Heart right ventricle (tissue), 16 donors: ENCODE results near the gene SERPINA1. TPM values are rescaled to one million over a fixed set of nuclear protein-coding genes. Genes with fewer than 3 reads are reported as not detected.

Experiments used
- ATAC-seq, 8 donors: fragments of 200-7000 bp; cut with Tn5 transposase; one replicate each; pipeline ENCODE4 v1.9.1; 2020; ENCODE audit warnings: mild to moderate bottlenecking in 8 of 8, moderate library complexity in 8 of 8, moderate number of reproducible peaks in 1 of 8
- DNase-seq, 2 donors: peaks; one replicate each; pipeline ENCODE4 v3.0.0-alpha.2; 2020
- H3K27ac ChIP-seq, 10 donors: fragments of 200-600 bp; sonication (generic) in 2 of 10; one replicate each; pipeline versions ENCODE4 v1.5.0 to v1.8.0; 2020 to 2022; ENCODE audit warnings: mild to moderate bottlenecking in 3 of 10
- H3K27me3 ChIP-seq, 7 donors: fragments of 200-600 bp; one replicate each; pipeline ENCODE4 v1.8.0; 2021 to 2022; ENCODE audit warnings: mild to moderate bottlenecking in 2 of 7
- H3K36me3 ChIP-seq, 9 donors: fragments of 200-600 bp; sonication (generic) in 1 of 9; one replicate each; pipeline versions ENCODE4 v1.5.0 to v1.8.0; 2020 to 2022; ENCODE audit warnings: mild to moderate bottlenecking in 2 of 9
- H3K4me1 ChIP-seq, 9 donors: fragments of 200-600 bp; sonication (generic) in 1 of 9; one replicate each; pipeline versions ENCODE4 v1.5.0 to v1.8.0; 2020 to 2022; ENCODE audit warnings: mild to moderate bottlenecking in 4 of 9
- H3K4me3 ChIP-seq, 10 donors: fragments of 200-600 bp; sonication (generic) in 2 of 10; one replicate each; pipeline versions ENCODE4 v1.5.0 to v1.8.0; 2020 to 2022; ENCODE audit warnings: mild to moderate bottlenecking in 7 of 10, moderate library complexity in 2 of 10
- H3K9me3 ChIP-seq, 11 donors: fragments of 200-600 bp in 10 of 11; sonication (generic) in 2 of 11; one replicate each; pipeline versions ENCODE4 v1.5.0 to v1.8.0; 2013 to 2022; ENCODE audit warnings: mild to moderate bottlenecking in 2 of 11, control low read depth in 1 of 11, moderate library complexity in 1 of 11
- WGBS, 2 donors: extraction: QIAGEN DNeasy Blood & Tissue Kit; methylation state at CpG; one replicate each; pipeline ENCODE4 v1.1.7; 2013; ENCODE audit warnings: inconsistent platforms in 1 of 2; 5-methylcytosine and 5-hydroxymethylcytosine counted together
- intact Hi-C, 10 donors: fragments of 100-400 bp; cut with DNase I; formaldehyde crosslinking; loops; one replicate each; pipeline versions ENCODE4 v1.11.1 to v1.14.2; 2022
- polyA plus RNA-seq, 2 donors: library from polyadenylated mRNA; stranded (reverse); fragments of 200-250 nt; gene quantifications; one replicate each; pipeline ENCODE4 v1.2.3, GENCODE V29; 2013
- total RNA-seq, 10 donors: library from RNA; stranded (reverse); fragmentation: NEBNext Ultra II Directional in 3 of 10; extraction: Animal tissue kit (Norgen Biotek cat#: 25700) in 3 of 10; gene quantifications; one replicate each; pipeline versions ENCODE4 v1.2.1 to v1.2.4, GENCODE V29; 2021 to 2023
- TF ChIP-seq, protein P1 (sequence below), 9 donors: fragments of 200-600 bp; sonication (generic) in 2 of 9; IDR thresholded peaks; one replicate each; pipeline versions ENCODE4 v1.5.0 to v1.8.0; 2021 to 2022; ENCODE audit warnings: antibody characterized with exemption in 9 of 9, mild to moderate bottlenecking in 5 of 9, moderate library complexity in 1 of 9
- donor health status: Arrhythmogenic right ventricular cardiomyopathy.
- donor health status: ischemic (EF 13 %, LVEDD 7.1; RV severe dilation, severe dysfunction).
- donor health status: healthy with polysubstance abuse.
- donor health status: DM: no; HTN: yes; CAD: no.
- donor health status: DM: no; HTN: no; CAD: no.
- donor health status: ischemic (EF 25% LVEDD 6.9; RV normal size, moderate dysfunction).
- donor health status: ischemic (EF 25% LVEDD 5.7; RV mildly dilated, moderate dysfunction).
- donor health status: healthy.
- donor health status: DM: yes; HTN: yes; CAD: no.
- donor health status: Ischemic cardiomyopathy.
- donor health status: ischemic (EF 35%, LVEDD 5.7; RV mildly dilated, moderate dysfunction).
- donor health status: nonischemic (EF 11% LVEDD 7.7; RV severe dilation, severe dysfunction).
- donor health status: DM: yes; HTN: yes; CAD: no.
- donor health status: PGD.
- donor health status: ischemic (EF 29% LVEDD 5.4; RV normal size, mild dysfunction).
- donor health status: nonischemic (EF 23%, LVEDD 6.1; RV moderate dilation, normal function).

Gene SERPINA1
- total and polyA plus RNA-seq, 12 donors, result 1.1 to 38.3 (median 3.8) TPM

DNA sequence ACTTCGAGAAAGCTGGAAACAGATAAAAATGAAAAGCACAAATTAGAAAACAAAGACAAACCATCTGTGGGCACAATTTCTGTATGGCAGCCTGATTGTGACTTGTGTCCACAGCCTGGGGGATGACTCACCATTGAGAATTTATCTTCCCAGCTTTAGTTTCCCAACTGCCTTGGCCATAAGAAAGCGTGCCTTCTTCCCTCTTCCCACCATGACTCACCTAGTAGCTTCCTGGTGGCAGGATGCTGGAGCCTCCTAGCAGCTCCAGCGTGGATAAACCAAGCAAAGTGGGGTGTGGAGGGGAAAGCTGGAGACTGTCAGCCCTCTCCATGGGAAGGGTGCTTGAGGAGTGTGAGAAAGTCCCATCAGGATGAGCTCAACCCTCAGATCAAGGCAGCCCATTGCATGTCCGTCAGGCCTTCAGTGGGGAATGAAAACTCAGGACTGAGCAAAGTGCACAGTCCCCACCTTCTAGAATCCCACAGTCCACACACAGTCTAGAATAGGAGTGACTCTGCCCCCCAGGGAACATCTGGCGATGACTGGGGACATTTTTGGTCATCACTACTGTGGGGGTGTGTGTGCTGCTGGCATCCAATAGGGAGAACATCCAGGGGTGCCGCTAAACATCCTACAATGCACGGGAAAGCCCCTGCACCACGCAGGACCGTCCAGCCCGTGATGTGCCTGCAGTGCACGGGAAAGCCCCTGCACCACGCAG is 42.9 kb downstream of the SERPINA1 start:
- no peaks in the 10 kb centered on the region for H3K36me3 ChIP-seq
- intact Hi-C loops, result no loop called here
- no peak overlapping the region for H3K27ac ChIP-seq
- peaks cover 0 to 16% (median 0%) of the 10 kb centered on the region in 7 donors for H3K27me3 ChIP-seq
- H3K9me3 ChIP-seq, result no peaks in the 10 kb centered on the region
- DNase-seq, result no peak
- peaks cover 0 to 27% (median 13%) of the 10 kb centered on the region in 9 donors for H3K4me1 ChIP-seq
- H3K4me3 ChIP-seq, result no peak overlapping the region
- 76 to 83% methylated on average over 10 to 12 of the region's 12 CpGs for WGBS, 2 donors
- no peak for ATAC-seq
- TF ChIP-seq, protein P1, sequence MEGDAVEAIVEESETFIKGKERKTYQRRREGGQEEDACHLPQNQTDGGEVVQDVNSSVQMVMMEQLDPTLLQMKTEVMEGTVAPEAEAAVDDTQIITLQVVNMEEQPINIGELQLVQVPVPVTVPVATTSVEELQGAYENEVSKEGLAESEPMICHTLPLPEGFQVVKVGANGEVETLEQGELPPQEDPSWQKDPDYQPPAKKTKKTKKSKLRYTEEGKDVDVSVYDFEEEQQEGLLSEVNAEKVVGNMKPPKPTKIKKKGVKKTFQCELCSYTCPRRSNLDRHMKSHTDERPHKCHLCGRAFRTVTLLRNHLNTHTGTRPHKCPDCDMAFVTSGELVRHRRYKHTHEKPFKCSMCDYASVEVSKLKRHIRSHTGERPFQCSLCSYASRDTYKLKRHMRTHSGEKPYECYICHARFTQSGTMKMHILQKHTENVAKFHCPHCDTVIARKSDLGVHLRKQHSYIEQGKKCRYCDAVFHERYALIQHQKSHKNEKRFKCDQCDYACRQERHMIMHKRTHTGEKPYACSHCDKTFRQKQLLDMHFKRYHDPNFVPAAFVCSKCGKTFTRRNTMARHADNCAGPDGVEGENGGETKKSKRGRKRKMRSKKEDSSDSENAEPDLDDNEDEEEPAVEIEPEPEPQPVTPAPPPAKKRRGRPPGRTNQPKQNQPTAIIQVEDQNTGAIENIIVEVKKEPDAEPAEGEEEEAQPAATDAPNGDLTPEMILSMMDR (IDR thresholded peaks at IDR 0.05), result no peak

DNA sequence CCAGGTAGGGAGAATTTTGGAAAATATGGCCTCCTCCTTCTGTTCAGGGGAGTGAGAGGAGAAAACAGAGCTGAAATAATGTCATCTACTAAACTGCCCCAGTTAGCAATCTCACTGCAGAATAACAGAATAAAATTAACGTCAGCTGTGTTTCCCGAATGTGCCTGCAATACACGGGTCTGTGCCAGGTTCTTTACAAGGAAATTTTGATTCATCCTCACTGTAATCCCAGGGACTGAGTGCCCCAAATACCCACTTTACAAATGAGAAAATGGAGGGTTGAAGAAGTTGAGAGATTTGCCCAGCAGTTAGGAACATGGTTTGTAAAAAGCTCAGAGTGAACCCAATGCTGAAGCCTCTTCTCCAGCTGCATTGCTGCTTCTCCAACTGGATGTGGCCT is 44.0 kb downstream of the SERPINA1 start:
- Histone ChIP-seq H3K4me1 (peaks cover 0 to 27% (median 13%) of the 10 kb centered on the region in 9 donors), H3K9me3 (no peaks in the 10 kb centered on the region), H3K27ac (no peak overlapping the region), H3K27me3 (peaks cover 0 to 16% (median 0%) of the 10 kb centered on the region in 7 donors), H3K4me3 (no peak overlapping the region), H3K36me3 (no peaks in the 10 kb centered on the region)
- ATAC-seq (no peak), DNase-seq (no peak)
- intact Hi-C loops, result no loop called here
- TF ChIP-seq, protein P1 (IDR thresholded peaks at IDR 0.05), result no peak
- WGBS, 2 donors, result 72 to 83% methylated on average over 3 of the region's 3 CpGs

DNA sequence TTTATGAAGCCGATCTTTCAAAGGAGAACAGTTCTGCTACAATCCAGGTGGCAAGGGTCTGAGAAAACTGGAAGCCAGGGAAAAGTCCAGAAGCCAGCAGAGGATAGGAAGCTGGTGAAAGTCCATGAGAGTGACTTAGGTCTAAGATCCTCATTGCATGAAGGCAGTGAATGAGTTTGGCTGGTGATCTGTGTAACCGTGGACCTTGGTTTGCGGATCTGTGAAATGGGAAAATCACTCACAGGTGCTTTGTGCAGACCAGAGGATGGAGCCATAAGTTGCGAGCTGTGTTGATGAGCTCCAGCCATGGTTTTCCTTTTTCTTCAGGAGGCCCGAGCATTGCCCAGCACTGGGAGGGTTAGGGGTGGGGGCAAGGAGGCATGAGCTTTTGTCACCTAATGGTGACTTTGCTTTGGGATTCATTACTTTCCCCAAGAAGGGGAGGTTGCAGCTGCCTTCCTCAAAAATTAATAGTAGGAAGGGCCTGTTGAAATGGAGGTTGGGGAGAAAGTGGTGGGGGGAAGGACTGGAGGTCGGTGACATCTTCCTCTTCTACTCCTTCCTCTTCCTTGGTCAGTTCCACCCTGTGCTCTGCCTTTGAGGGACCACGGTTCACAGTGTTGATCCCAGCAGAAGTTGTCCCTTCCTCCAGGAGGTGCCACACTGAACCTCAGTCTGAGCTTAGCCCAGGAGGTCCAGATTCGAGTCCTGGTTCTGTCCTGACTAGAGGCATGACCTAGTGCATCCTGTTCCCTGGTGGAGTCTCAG is 45.0 kb downstream of the SERPINA1 start:
- peaks cover 0 to 27% (median 13%) of the 10 kb centered on the region in 9 donors for H3K4me1 ChIP-seq
- DNase-seq, result no peak
- no peaks in the 10 kb centered on the region for H3K36me3 ChIP-seq
- TF ChIP-seq, protein P1 (IDR thresholded peaks at IDR 0.05), result no peak
- peaks cover 0 to 8% (median 0%) of the 10 kb centered on the region in 7 donors for H3K27me3 ChIP-seq
- no peak overlapping the region for H3K4me3 ChIP-seq
- H3K9me3 ChIP-seq, result no peaks in the 10 kb centered on the region
- WGBS, 2 donors, result 87 to 88% methylated on average over 8 of the region's 8 CpGs
- intact Hi-C loops, result no loop called here
- no peak overlapping the region for H3K27ac ChIP-seq
- no peak for ATAC-seq

DNA sequence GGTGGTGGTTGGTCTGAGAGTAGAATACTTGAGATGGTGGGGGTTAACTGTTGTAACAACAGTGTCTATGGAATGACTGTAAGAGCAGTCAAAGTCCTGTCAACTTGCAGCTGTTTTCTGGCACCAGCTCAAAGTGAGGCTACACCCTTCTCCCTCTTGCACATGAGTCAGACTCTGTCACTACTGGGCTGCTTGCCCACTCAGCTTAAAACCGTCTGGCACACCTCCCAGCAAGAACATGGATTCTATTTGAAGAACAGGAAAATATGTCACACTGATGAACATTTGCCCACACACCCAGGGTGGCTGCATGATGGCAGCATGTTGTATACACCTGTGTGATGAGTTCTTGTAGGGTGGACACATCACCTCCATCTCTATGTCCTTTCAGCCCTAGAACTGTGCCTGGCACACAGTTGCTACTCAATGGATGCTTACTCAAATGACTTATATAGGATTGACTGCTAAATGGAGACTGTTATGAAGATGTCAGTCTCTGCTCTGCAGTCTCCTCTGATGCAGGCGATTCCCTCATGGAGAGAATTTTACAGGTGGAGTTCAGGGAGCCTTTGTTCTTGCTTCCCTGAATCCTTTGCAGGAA is 46.0 kb downstream of the SERPINA1 start:
- H3K27ac ChIP-seq, result peak overlapping the region in 1 of 10 donors; percentile 34
- H3K9me3 ChIP-seq, result no peaks in the 10 kb centered on the region
- no peaks in the 10 kb centered on the region for H3K36me3 ChIP-seq
- intact Hi-C loops, result no loop called here
- H3K27me3 ChIP-seq, result peaks cover 0 to 2% (median 0%) of the 10 kb centered on the region in 7 donors
- H3K4me3 ChIP-seq, result no peak overlapping the region
- ATAC-seq (peak; percentile 88 to 95 (median 94)), DNase-seq (peak; percentile 69 to 89)
- TF ChIP-seq, protein P1 (IDR thresholded peaks at IDR 0.05), result no peak
- peaks cover 0 to 27% (median 13%) of the 10 kb centered on the region in 9 donors for H3K4me1 ChIP-seq
- WGBS, 2 donors, result 40 to 43% methylated on average over 2 of the region's 2 CpGs
